ENCODE results near the gene STK36.

DNA sequence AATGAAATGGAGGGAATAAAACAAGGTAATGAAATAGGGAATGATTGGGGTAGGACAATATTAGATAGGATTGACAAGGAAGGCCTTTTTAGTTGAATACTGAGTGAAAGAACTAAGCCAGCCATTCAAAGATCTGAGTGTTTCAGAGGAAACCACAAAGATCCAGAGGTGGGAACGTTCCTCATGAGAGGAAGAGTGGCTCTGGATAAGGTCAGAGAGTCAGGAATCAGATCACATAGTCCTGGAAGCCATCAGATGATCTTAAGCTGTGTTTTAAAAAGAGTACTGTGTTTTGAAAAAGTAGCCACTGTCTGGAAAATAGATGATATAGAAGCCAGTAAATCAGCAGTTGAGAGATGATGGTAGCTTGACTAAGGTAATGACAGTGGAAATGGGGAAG lies 50.5 kb downstream of the STK36 start:
- TF ChIP-seq, protein P1, sequence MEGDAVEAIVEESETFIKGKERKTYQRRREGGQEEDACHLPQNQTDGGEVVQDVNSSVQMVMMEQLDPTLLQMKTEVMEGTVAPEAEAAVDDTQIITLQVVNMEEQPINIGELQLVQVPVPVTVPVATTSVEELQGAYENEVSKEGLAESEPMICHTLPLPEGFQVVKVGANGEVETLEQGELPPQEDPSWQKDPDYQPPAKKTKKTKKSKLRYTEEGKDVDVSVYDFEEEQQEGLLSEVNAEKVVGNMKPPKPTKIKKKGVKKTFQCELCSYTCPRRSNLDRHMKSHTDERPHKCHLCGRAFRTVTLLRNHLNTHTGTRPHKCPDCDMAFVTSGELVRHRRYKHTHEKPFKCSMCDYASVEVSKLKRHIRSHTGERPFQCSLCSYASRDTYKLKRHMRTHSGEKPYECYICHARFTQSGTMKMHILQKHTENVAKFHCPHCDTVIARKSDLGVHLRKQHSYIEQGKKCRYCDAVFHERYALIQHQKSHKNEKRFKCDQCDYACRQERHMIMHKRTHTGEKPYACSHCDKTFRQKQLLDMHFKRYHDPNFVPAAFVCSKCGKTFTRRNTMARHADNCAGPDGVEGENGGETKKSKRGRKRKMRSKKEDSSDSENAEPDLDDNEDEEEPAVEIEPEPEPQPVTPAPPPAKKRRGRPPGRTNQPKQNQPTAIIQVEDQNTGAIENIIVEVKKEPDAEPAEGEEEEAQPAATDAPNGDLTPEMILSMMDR (IDR thresholded peaks at IDR 0.05) = no peak
- TF ChIP-seq EP300 (IDR thresholded peaks at IDR 0.05) (no peak), POLR2AphosphoS5 (IDR thresholded peaks at IDR 0.05) (no peak), POLR2A (IDR thresholded peaks at IDR 0.05) (no peak)

All from gastroesophageal sphincter (tissue), 3 donors.